Endodermal cell (in vitro differentiated cells): ENCODE results near the gene GDF10. TPM values are rescaled to one million over a fixed set of nuclear protein-coding genes. Genes with fewer than 3 reads are reported as not detected.
A peak's percentile ranks its signal among the peaks of the same experiment; 100 is the strongest.

Experiments
- DNase-seq: peaks from one replicate; pipeline ENCODE4 v3.0.0-alpha.2; 2017
- H3K27ac ChIP-seq: 2 replicates; pipeline ENCODE4 v1.5.1; 2013; ENCODE audit warnings: mild to moderate bottlenecking, low read depth, low read length, moderate library complexity
- H3K27me3 ChIP-seq: 2 replicates; pipeline ENCODE4 v1.6.1; 2013; ENCODE audit warnings: mild to moderate bottlenecking, low read length, moderate library complexity; ENCODE audit not compliant: insufficient read depth, control insufficient read depth, poor library complexity, severe bottlenecking
- H3K36me3 ChIP-seq: 2 replicates; pipeline ENCODE4 v1.7.0; 2013; ENCODE audit warnings: mild to moderate bottlenecking, low read length, moderate library complexity; ENCODE audit not compliant: control insufficient read depth, insufficient read depth
- H3K4me1 ChIP-seq: one replicate; pipeline ENCODE4 v1.7.0; 2013; ENCODE audit warnings: low read length; ENCODE audit not compliant: control insufficient read depth, insufficient read depth
- H3K4me3 ChIP-seq: 2 replicates; pipeline ENCODE4 v1.5.1; 2013; ENCODE audit warnings: mild to moderate bottlenecking, low read length, moderate library complexity
- H3K9ac ChIP-seq: 2 replicates; pipeline ENCODE4 v1.6.1; 2013; ENCODE audit warnings: mild to moderate bottlenecking, low read length, moderate library complexity; ENCODE audit not compliant: poor library complexity, severe bottlenecking; ENCODE audit errors: extremely low read depth
- H3K9me3 ChIP-seq: 2 replicates; pipeline ENCODE4 v1.6.1; 2013; ENCODE audit warnings: mild to moderate bottlenecking, low read length, moderate library complexity; ENCODE audit not compliant: control insufficient read depth
- H3K27ac Mint-ChIP-seq: 2 replicates; pipeline ENCODE4 v1.8.0; 2020; ENCODE audit warnings: mixed read lengths
- H3K27me3 Mint-ChIP-seq: 2 replicates; pipeline ENCODE4 v1.8.0; 2021; ENCODE audit warnings: mild to moderate bottlenecking, mixed read lengths; ENCODE audit not compliant: insufficient read depth
- H3K36me3 Mint-ChIP-seq: 2 replicates; pipeline ENCODE4 v1.8.0; 2020; ENCODE audit warnings: low read depth, mixed read lengths
- H3K4me1 Mint-ChIP-seq: 2 replicates; pipeline ENCODE4 v1.8.0; 2020; ENCODE audit warnings: mixed read lengths
- H3K4me3 Mint-ChIP-seq: 2 replicates; pipeline ENCODE4 v1.8.0; 2020; ENCODE audit warnings: mild to moderate bottlenecking, moderate library complexity, mixed read lengths
- H3K9me3 Mint-ChIP-seq: 2 replicates; pipeline ENCODE4 v1.8.0; 2020; ENCODE audit warnings: mild to moderate bottlenecking, mixed read lengths
- WGBS, 2 experiments: methylation state at CpG; one replicate each; pipeline versions ENCODE4 v1.1.5 to v1.1.7; 2013; ENCODE audit warnings: missing lambda C conversion rate in 2 of 2, mixed read lengths in 1 of 2; ENCODE audit not compliant: insufficient coverage in 1 of 2, insufficient read length in 1 of 2; 5-methylcytosine and 5-hydroxymethylcytosine counted together
- total RNA-seq, 2 donors: library from RNA; stranded (reverse); fragmentation: NEBNext Ultra II Directional in 1 of 2; extraction: Animal tissue kit (Norgen Biotek cat#: 25700) in 1 of 2; gene quantifications; 2 replicates in 1 of 2; 3 replicates in 1 of 2; pipeline ENCODE4 v1.2.1, GENCODE V29; 2021
- TF ChIP-seq, protein P1 (sequence below): fragments of 200-600 bp; sonication (generic); conservative IDR thresholded peaks from 2 replicates; pipeline ENCODE4 v1.5.0; 2021; ENCODE audit warnings: antibody characterized with exemption, mild to moderate bottlenecking

The GDF10 gene
- total RNA-seq, 2 donors from 2014 or later = not detected

DNA sequence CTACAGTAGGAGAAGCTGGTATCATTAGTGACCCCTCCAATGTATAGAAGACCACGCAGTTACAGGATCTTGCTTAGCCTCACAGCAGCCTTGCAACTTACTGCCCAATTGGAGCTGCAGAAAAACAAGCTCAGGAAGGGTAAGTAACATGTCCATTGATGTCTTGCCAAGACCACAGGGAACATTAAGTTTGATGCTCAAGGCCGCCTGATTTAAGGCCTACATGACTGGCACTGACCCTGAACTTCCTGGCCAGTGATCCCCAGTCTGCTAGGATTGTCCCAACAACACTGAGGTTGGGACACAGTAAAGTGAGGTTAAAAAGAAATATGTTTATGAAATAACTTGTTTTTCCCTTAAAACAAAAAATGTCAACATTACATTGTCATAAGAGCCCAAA lies 15.4 kb downstream of the GDF10 start:
- 92 to 93% methylated on average over 2 of the region's 2 CpGs for WGBS, 2 experiments
- H3K27ac ChIP-seq = no peak overlapping the region
- TF ChIP-seq, protein P1, sequence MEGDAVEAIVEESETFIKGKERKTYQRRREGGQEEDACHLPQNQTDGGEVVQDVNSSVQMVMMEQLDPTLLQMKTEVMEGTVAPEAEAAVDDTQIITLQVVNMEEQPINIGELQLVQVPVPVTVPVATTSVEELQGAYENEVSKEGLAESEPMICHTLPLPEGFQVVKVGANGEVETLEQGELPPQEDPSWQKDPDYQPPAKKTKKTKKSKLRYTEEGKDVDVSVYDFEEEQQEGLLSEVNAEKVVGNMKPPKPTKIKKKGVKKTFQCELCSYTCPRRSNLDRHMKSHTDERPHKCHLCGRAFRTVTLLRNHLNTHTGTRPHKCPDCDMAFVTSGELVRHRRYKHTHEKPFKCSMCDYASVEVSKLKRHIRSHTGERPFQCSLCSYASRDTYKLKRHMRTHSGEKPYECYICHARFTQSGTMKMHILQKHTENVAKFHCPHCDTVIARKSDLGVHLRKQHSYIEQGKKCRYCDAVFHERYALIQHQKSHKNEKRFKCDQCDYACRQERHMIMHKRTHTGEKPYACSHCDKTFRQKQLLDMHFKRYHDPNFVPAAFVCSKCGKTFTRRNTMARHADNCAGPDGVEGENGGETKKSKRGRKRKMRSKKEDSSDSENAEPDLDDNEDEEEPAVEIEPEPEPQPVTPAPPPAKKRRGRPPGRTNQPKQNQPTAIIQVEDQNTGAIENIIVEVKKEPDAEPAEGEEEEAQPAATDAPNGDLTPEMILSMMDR = no peak
- no peak overlapping the region for H3K4me3 ChIP-seq
- no peak overlapping the region for H3K9ac ChIP-seq
- H3K4me1 ChIP-seq = no peaks in the 10 kb centered on the region
- H3K36me3 ChIP-seq = no peaks in the 10 kb centered on the region
- no peak overlapping the region for H3K4me3 Mint-ChIP-seq
- H3K27me3 Mint-ChIP-seq = peaks cover 5% of the 10 kb centered on the region
- H3K36me3 Mint-ChIP-seq = no peaks in the 10 kb centered on the region
- H3K9me3 ChIP-seq = no peaks in the 10 kb centered on the region
- DNase-seq = no peak
- no peak overlapping the region for H3K27ac Mint-ChIP-seq
- H3K27me3 ChIP-seq = no peaks in the 10 kb centered on the region
- no peaks in the 10 kb centered on the region for H3K4me1 Mint-ChIP-seq
- no peaks in the 10 kb centered on the region for H3K9me3 Mint-ChIP-seq

DNA sequence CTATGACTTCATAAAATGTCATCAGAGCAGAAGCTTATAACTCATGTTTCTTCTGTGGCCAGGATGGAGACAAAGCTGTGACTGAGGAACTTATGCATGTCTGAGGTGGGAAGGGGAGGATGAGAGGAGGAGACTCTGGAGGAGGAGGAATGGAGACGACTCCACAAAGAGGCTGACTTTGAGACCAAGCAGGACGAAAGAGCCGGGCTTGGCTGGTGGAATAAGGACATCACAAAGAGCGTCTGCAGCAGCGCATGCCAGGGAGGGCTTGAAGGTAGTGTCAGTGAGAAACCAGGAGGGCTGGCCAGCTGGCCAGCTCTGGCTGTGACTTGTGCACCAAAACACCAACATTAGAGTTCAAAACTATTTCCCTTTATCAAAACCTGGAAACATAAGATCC lies 16.1 kb downstream of the GDF10 start:
- WGBS, 2 experiments = 55 to 73% methylated on average over 3 to 5 of the region's 5 CpGs
- H3K27me3 ChIP-seq = no peaks in the 10 kb centered on the region
- no peaks in the 10 kb centered on the region for H3K4me1 ChIP-seq
- H3K9ac ChIP-seq = no peak overlapping the region
- H3K4me3 ChIP-seq = no peak overlapping the region
- H3K36me3 Mint-ChIP-seq = no peaks in the 10 kb centered on the region
- H3K36me3 ChIP-seq = no peaks in the 10 kb centered on the region
- H3K4me1 Mint-ChIP-seq = no peaks in the 10 kb centered on the region
- no peaks in the 10 kb centered on the region for H3K9me3 Mint-ChIP-seq
- H3K9me3 ChIP-seq = no peaks in the 10 kb centered on the region
- no peak overlapping the region for H3K4me3 Mint-ChIP-seq
- no peak overlapping the region for H3K27ac Mint-ChIP-seq
- H3K27ac ChIP-seq = no peak overlapping the region
- TF ChIP-seq, protein P1 = no peak
- peaks cover 5% of the 10 kb centered on the region for H3K27me3 Mint-ChIP-seq
- DNase-seq = no peak

DNA sequence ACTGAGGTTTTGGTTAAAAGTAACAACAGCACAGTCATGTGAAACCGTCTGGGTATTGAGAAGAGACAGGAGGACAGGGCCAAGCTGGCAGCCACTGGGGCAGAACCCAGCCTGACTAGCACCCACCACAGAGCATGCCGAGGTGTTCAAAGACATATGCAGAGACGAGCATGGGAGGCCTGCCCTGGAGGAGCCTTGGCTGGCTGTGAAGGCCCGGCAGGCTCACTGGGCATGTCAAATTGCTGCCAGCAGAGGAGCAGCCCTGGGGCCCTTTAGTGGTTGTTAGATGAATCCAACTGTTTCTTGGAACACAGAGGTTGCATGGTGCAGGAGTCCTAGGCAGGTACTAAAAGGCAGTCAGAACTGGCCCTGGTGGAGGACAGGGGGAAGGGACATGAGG lies 17.3 kb downstream of the GDF10 start:
- no peaks in the 10 kb centered on the region for H3K27me3 ChIP-seq
- Mint-ChIP-seq H3K9me3 (no peaks in the 10 kb centered on the region), H3K4me3 (no peak overlapping the region), H3K4me1 (no peaks in the 10 kb centered on the region), H3K36me3 (no peaks in the 10 kb centered on the region), H3K27ac (no peak overlapping the region), H3K27me3 (no peaks in the 10 kb centered on the region)
- no peak overlapping the region for H3K9ac ChIP-seq
- no peaks in the 10 kb centered on the region for H3K9me3 ChIP-seq
- no peaks in the 10 kb centered on the region for H3K4me1 ChIP-seq
- TF ChIP-seq, protein P1 = peak; percentile 36
- no peaks in the 10 kb centered on the region for H3K36me3 ChIP-seq
- no peak overlapping the region for H3K27ac ChIP-seq
- 92% methylated on average over 4 of the region's 4 CpGs; no CpG with 5 or more reads in 1 of the 2 experiments for WGBS, 2 experiments
- no peak overlapping the region for H3K4me3 ChIP-seq
- DNase-seq = no peak
